NCI-H1436 treated with DMSO at 0.1 percent for 48 hours (cell line): ENCODE measurements around the gene EIF4EBP2.

Experiments used
- DNase-seq: peaks from one replicate; lab custom pipeline; 2025; lab: John Stamatoyannopoulos, UW

EIF4EBP2 gene

DNA sequence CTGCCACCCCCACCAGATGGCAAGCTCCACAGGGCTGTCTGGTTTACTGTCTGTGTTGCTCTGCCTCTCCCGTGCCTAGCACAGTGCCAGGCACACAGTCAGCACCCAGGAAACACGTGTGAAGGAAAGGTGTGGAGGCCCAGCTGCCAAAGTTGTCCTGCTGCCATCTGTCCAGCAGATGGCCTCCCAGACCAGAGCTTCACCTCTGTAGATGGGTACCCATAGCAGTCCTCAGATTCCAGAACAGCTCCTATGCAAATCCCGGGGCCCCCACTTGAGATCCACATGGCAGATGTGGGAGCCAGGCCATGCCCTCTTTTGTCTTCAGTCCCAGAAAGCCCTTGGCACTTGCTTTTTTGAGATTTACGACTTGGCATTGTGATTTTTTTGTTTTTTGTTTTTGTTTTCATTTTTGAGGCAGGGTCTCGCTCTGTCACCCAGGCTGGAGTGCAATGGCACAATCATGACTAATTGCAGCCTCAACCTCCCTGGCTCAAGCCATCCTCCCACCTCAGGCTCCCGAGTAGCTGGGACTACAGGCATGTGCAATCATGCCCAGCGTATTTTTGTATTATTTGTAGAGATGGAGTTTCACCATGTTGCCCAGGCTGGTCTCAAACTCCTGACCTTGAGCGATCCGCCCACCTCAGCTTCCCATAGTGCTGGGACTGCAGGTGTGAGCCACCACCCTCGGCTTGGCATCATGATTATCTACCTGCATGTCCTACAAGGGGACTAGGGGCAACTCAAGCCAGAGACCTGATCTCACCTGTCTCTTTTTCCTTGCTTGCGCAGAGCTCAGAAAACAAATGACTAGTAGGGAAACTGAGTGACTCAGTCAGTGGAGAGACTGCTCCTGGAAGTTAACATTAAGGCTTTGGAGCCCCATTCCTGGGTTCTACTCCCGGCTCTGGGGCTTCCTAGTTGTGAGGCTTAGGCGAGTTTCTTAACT lies 57.7 kb downstream of the EIF4EBP2 start:
- DNase-seq = no peak

GRCh38 chr10:70462349-70462984 lies 58.5 kb downstream of the EIF4EBP2 start:
- no peak for DNase-seq

- DNase-seq = no peak
Measured at GRCh38 chr10:70465278-70465677, 61.3 kb downstream of the EIF4EBP2 start.

DNA sequence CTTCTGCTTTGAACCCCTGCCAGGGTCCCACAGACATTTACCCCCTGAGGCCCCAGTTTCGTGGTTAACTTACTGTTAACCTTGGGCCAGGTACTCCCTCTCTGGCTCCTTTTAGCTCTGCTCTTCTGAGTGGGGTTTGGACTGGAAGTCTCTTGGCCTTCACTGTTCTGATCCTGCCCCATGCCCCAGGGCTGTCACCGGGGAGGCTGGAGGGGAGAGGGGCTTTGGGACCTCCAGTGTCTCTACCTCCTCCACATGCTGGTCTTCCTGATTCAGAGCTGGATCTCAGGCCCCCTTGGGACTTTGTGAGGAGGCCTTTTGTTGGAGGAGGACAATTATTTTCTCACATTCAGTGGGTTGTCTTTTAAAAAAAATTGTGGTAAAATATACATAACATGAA lies 61.9 kb downstream of the EIF4EBP2 start:
- no peak for DNase-seq

DNA sequence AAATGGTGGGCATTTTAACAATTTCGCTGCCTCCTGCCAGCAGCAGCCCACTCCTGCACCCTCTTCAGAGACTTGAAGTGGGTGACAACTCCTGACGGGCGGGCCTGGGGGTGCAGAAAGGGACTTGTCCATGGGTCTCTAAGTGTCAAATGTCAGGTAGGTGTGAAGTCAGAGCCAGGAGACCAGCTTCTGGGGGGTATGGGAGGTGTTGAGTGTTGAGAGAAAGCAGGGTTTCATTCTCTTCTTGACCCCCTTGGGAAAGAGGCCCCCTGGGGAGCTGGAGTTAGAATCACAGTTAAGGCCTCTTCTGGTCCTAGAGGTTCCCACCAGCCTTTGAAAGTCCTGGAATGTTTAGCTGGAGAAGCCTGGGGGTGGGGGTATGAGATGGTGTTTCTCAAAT lies 63.0 kb downstream of the EIF4EBP2 start:
- DNase-seq = no peak

GRCh38 chr10:70472799-70473454 lies 69.0 kb downstream of the EIF4EBP2 start:
- no peak for DNase-seq

- DNase-seq = no peak
Measured at GRCh38 chr10:70474780-70475179, 70.8 kb downstream of the EIF4EBP2 start.

- DNase-seq = no peak
Measured at GRCh38 chr10:70475661-70476060, 71.7 kb downstream of the EIF4EBP2 start.

GRCh38 chr10:70476249-70477035 lies 72.5 kb downstream of the EIF4EBP2 start:
- DNase-seq = no peak

DNA sequence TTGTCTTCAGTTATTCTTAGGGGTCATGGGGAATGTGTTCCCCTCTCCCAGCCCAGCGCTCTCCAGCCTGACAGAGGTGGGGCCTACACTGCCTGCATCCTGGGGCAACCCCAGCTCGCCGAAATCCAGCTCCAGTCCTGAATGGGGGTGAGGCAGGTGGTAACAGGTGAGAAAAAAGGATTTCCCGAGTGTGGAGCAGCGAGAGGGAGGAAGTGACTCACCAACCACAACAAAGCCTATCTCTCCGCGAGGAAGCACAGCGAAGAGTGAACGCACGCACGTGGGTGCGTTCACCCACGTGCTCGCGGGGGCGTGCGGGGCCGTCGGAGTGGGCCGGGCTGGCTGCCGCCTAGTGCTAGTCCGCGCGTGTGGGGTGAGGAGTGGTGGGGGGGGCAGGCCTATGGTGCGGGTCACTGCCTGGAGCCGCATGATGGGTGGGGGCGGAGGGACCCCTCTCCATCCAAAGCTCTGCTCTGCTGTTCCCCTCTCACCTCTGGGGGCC lies 73.8 kb downstream of the EIF4EBP2 start:
- DNase-seq = no peak
